Psoas muscle (tissue), 8 donors: ENCODE results near the gene CIITA. TPM values are rescaled to one million over a fixed set of nuclear protein-coding genes. Genes with fewer than 3 reads are reported as not detected.

ENCODE experiments used
- ATAC-seq, 4 donors: fragments of 200-7000 bp; cut with Tn5 transposase; one replicate each; pipeline ENCODE4 v1.9.1; 2020; ENCODE audit warnings: moderate library complexity in 3 of 4, mild to moderate bottlenecking in 2 of 4
- DNase-seq, 2 donors: peaks; one replicate each; pipeline ENCODE4 v3.0.0-alpha.2; 2020
- H3K27ac ChIP-seq: fragments of 200-600 bp; one replicate; pipeline ENCODE4 v1.8.0; 2022
- H3K27me3 ChIP-seq, 3 donors: fragments of 200-600 bp in 1 of 3; one replicate each; pipeline versions ENCODE4 v1.6.1 to v1.8.0; 2013 to 2022; ENCODE audit warnings: low read length in 2 of 3, mild to moderate bottlenecking in 2 of 3, moderate library complexity in 1 of 3; ENCODE audit not compliant: insufficient read depth in 3 of 3
- H3K36me3 ChIP-seq, 2 donors: fragments of 200-600 bp in 1 of 2; one replicate each; pipeline versions ENCODE4 v1.6.1 to v1.8.0; 2013 to 2022; ENCODE audit warnings: low read depth in 1 of 2, mild to moderate bottlenecking in 1 of 2, moderate library complexity in 1 of 2; ENCODE audit not compliant: insufficient read depth in 1 of 2
- H3K4me1 ChIP-seq: fragments of 200-600 bp; one replicate; pipeline ENCODE4 v1.8.0; 2022
- H3K4me3 ChIP-seq: fragments of 200-600 bp; one replicate; pipeline ENCODE4 v1.8.0; 2022; ENCODE audit warnings: mild to moderate bottlenecking
- H3K9me3 ChIP-seq: fragments of 200-600 bp; one replicate; pipeline ENCODE4 v1.8.0; 2022
- CTCF ChIP-seq: fragments of 200-600 bp; IDR thresholded peaks from one replicate; pipeline ENCODE4 v1.8.0; 2022; ENCODE audit warnings: antibody characterized with exemption
- WGBS, 3 donors: extraction: QIAGEN DNeasy Blood & Tissue Kit; methylation state at CpG; one replicate each; pipeline versions ENCODE4 v1.1.6 to v1.1.7; 2013; 5-methylcytosine and 5-hydroxymethylcytosine counted together
- intact Hi-C, 2 donors: fragments of 100-400 bp; cut with DNase I; formaldehyde crosslinking; loops; one replicate each; pipeline versions ENCODE4 v1.11.0 to v1.14.2; 2022
- polyA plus RNA-seq, 3 donors: library from polyadenylated mRNA; stranded (reverse); fragments of 200-250 nt; gene quantifications; one replicate each; pipeline ENCODE4 v1.2.3, GENCODE V29; 2013
- total RNA-seq, 4 donors: library from RNA; stranded (reverse); fragmentation: NEBNext Ultra II Directional in 2 of 4; extraction: Animal tissue kit (Norgen Biotek cat#: 25700) in 2 of 4; gene quantifications; one replicate each; pipeline versions ENCODE4 v1.2.1 to v1.2.4, GENCODE V29; 2021 to 2023
- donor health status: healthy with polysubstance abuse.
- donor health status: DM: no; HTN: no; CAD: no; lungs with moderate emphysema.
- donor health status: Bipolar disorder and iron deficiency.
- donor health status: healthy.
- donor health status: DM: yes; HTN: yes; CAD: no.
- donor health status: DM: no; HTN: no; CAD: no.
- donor health status: DM: no; HTN: no; CAD: no.
- donor health status: DM: yes; HTN: yes; CAD: no.

The CIITA gene
- total and polyA plus RNA-seq, 7 donors, result 2.3 to 15.3 (median 4.1) TPM

GRCh38 chr16:10921536-10922327 is 44.7 kb downstream of the CIITA start:
- intact Hi-C loops, result loop anchor here in 1 of 2 donors (2.0 to 5.0 kb wide), 3 partner anchors 181 to 389 kb away; no protein-coding TSS in a partner anchor
- TF ChIP-seq CTCF, result no peak

GRCh38 chr16:10922328-10923145 is 45.5 kb downstream of the CIITA start:
- ATAC-seq (peak; percentile 24 to 64 (median 48)), DNase-seq (peak; percentile 85 to 93)
- 30 to 41% (median 31%) methylated on average over 10 to 14 of the region's 14 CpGs for WGBS, 3 donors
- Histone ChIP-seq H3K4me3 (no peak overlapping the region), H3K27me3 (no peaks in the 10 kb centered on the region), H3K36me3 (peaks cover 0 to 29% of the 10 kb centered on the region in 2 donors), H3K27ac (peak overlapping the region; percentile 91), H3K9me3 (no peaks in the 10 kb centered on the region), H3K4me1 (peaks cover 47% of the 10 kb centered on the region)
- TF ChIP-seq CTCF, result no peak
- intact Hi-C loops, result loop anchor here in 1 of 2 donors (2.0 to 5.0 kb wide), 3 partner anchors 182 to 390 kb away; no protein-coding TSS in a partner anchor

More at GRCh38 chr16:10921536-10922327, 44.7 kb downstream of the CIITA start:
- Histone ChIP-seq H3K36me3 (peaks cover 0 to 21% of the 10 kb centered on the region in 2 donors), H3K27ac (peak overlapping the region; percentile 91), H3K4me1 (peaks cover 47% of the 10 kb centered on the region), H3K9me3 (no peaks in the 10 kb centered on the region), H3K4me3 (no peak overlapping the region), H3K27me3 (no peaks in the 10 kb centered on the region)
- 17 to 22% (median 18%) methylated on average over 10 of the region's 10 CpGs for WGBS, 3 donors
- ATAC-seq (peak; percentile 6 to 36 (median 15)), DNase-seq (no peak)

- Histone ChIP-seq H3K27me3 (no peaks in the 10 kb centered on the region), H3K36me3 (peaks cover 0 to 35% of the 10 kb centered on the region in 2 donors)
- no peak for ATAC-seq
Measured at GRCh38 chr16:10923146-10923649, 46.2 kb downstream of the CIITA start.

More at GRCh38 chr16:10923146-10923649, 46.2 kb downstream of the CIITA start:
- no peak for TF ChIP-seq CTCF
- Histone ChIP-seq H3K4me3 (no peak overlapping the region), H3K27ac (peak overlapping the region; percentile 91), H3K9me3 (no peaks in the 10 kb centered on the region), H3K4me1 (peaks cover 45% of the 10 kb centered on the region)
- intact Hi-C loops, result loop anchor here in 1 of 2 donors (2.0 to 5.0 kb wide), 3 partner anchors 182 to 391 kb away; no protein-coding TSS in a partner anchor
- no peak for DNase-seq
- 54 to 63% (median 60%) methylated on average over 10 of the region's 10 CpGs for WGBS, 3 donors
